ENCODE results near the gene MTERF1. TPM values are rescaled to one million over a fixed set of nuclear protein-coding genes. Genes with fewer than 3 reads are reported as not detected.
A peak's percentile ranks its signal among the peaks of the same experiment; 100 is the strongest.

Gene MTERF1
- total RNA-seq, 1 donor from 2014 or later: 28.6 TPM

DNA sequence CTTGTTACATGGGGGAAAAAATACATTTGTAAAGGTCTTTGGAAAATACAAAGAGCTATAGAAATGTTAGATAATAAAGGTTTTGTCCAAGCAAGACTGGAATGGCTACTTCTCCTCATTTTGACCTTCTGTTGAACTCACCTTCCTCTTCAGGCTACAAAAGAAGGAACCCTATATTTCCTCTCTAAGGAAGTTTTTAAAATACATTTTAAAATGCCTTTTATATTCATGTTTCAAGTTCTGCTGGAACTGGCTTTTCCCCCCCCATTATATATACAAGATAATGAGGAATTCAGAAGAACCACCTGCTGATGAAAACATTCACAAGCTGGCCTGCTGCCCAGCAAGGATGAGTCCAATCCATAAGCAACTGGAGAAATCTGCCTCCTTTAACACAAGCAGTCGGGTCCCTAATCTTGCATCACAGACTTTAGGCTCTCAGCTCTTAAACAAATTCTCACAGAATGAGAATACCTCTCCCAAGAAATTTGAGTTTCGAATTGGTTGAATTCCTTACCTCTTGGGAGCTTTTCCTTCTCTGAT, 44.6 kb downstream of the MTERF1 start:
- no peak for DNase-seq (ENCODE audit: low read depth)

DNA sequence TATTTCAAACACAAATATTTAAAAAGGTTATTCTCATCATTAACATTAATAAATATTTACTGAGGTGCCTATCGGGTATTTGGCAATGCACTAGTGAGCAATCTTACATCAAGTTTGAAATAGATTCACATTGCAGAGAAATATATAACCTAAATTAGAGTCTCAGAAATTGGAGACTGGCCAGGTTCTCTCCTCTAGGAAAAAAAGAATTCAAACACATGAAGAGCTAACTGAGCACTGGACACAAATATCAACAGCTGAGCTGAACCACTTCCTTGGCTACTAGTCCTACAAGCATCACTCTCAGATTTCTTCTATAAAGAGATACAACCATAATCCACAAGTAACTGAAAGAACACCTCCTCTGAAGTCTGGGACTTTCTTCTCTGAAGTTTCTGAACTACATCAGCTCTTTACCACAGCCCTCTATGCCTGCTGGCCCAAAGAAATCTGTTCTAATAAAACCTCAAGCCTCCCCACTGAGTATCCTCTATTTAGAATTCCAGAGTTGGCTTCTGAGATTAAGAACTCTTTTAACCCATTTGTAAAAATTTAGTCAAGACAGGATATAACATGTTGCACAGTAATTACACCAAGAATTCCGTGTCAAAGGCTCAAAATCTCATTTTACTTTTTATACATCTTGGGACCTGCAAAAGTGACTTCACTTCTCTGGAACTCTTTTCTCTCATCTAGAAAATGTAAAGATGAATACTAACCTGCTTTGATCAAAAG, 45.2 kb downstream of the MTERF1 start:
- no peak for DNase-seq (ENCODE audit: low read depth)

DNA sequence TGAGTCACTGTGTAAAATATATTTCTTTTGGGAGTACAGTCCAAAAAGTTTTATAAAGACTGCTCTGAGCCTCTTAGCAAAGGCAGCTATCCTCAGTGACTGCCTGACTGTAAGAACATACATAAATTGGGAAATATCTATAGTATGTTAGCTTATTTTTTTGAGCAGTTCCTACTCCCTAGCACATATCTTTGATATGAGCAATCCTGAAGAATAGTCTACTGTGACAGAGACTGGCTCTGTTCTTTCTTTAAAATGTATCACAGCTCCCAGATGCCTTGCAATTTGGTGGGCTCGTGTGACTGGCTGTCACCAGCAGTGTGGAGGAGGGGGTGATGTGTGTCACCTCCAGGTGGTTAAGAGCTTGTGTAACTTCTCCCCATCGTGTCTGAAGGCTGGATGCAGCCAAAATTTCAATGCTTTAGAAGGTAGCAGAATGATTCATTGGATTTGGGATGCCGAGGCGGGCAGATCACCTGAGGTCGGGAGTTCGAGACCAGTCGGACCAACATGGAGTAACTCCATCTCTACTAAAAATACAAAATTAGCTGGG, 47.9 kb downstream of the MTERF1 start:
- no peak for DNase-seq (ENCODE audit: low read depth)

DNA sequence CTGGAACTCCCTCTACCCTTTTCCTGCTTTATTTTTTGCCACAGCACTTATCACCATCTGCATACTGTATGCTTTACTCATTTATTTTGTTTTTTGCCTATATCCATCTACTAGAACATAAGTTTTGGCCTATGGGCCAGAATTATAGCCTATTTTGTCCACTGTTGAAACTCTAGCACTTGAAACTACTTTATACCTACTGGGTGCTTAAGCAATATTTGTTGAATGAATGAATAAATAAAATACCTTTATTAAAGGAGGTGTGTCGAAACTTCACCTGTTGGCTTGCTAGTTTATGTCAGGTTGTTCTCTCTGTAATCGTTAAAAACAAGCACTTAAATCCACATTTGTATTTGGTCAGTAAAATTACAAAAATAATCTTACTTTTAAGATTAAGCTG, 53.3 kb downstream of the MTERF1 start:
- DNase-seq (ENCODE audit: low read depth): no peak

DNA sequence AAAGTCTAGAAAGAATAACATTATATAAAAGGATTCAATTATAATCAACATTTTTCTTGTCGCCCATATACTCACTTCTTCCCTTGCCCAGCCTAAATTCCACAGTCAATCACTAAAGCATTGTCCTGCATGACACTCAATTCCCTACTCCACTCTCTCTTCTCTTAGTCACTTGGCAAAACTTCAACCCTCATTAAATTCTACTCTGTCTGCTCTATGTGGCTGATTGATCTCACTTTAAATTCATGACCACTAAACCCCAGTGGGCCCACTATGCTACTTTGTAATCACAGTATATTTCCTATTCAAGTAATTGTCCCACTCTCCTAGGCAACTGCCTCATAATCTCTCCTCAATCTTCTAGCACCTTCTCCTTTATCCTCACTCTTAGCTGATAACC, 54.1 kb downstream of the MTERF1 start:
- DNase-seq (ENCODE audit: low read depth): peak; percentile 46

DNA sequence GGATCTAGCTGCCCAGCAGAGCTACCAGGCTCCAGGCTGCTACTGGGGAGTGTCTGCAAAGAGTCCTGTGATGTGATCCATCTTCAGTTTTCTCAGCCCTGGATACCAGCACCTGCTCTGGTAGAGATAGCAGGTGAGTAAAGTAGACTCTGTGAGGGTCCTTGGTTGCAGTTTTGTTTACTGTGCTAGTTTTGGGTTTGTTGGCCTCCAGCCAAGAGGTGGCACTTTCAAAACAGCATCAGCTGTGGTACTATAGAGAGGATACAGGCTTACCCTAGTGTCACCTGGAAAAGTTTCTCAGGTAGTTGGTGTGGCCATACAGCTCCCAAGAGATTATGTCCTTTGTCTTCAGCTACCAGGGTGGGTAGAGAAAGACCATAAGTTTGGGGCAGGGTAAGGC, 56.3 kb downstream of the MTERF1 start:
- DNase-seq (ENCODE audit: low read depth): no peak

Other genes with a start within 250 kb of the MTERF1 start
- 30.9 and 83.9 TPM in 2 replicates for gene AKAP9, start 60.2 kb upstream of the MTERF1 start, total RNA-seq